NK-92 treated with Interleukin-12 subunit alpha and Interleukin-12 subunit beta, amount 100 ng/mL, for 24 hours (cell line): ENCODE measurements around the gene TLE4.
"Not testable (repeated sequence)": the region's sequence is repeated elsewhere in the genome, so short reads cannot be mapped to it uniquely, and the experiment has no call there.

ENCODE experiments used
- DNase-seq: peaks from one replicate; lab custom pipeline; 2025; lab: John Stamatoyannopoulos, UW

TLE4 gene

DNA sequence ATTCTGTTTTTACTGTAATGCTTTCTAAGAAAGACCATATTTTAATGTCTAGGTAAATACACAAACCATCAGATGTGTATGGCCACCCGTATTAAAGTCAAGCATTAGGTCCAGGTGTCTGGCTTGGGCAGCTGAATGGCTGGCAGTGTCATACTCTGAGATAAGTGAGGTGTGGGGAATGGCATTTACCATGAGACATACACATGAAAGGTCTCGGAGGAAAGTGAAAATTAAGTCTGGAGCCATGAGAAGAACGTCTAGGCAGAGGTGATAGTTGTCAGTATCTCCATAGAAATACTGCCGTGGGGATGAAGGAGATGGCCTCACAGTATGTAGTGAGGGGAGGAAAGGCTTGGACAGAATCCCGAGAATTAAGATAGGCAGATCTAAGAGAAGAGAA is 164.3 kb downstream of the TLE4 start:
- no peak for DNase-seq

- no peak for DNase-seq
Observed at GRCh38 chr9:79741381-79741780, 169.6 kb downstream of the TLE4 start.

- DNase-seq = no peak
Observed at GRCh38 chr9:79742110-79742721, 170.5 kb downstream of the TLE4 start.

GRCh38 chr9:79744521-79744920 is 172.8 kb downstream of the TLE4 start:
- no peak for DNase-seq

GRCh38 chr9:79745752-79746336 is 174.1 kb downstream of the TLE4 start:
- no peak for DNase-seq

GRCh38 chr9:79751895-79752466 is 180.2 kb downstream of the TLE4 start:
- not testable (repeated sequence) for DNase-seq

DNA sequence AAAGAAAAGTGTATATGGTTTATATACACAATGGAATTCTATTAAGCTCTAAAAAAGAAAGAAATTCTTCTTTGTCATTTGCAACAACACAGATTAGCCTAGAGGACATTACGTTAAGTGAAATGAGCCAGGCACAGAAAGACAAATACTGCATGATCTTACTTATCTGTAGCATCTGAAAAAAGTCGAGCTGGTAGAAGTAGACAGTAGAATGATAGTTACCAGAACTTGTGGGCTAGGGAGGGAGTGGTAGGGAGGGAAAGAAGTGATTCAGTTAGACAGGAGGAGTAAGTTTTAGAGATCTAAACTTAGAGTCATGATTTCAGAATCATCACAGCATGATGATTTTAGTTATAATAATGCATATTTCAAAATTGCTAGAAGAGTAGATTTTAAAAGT is 184.6 kb downstream of the TLE4 start:
- DNase-seq = no peak

GRCh38 chr9:79757074-79757473 is 185.3 kb downstream of the TLE4 start:
- no peak for DNase-seq

GRCh38 chr9:79757881-79758669 is 186.3 kb downstream of the TLE4 start:
- no peak for DNase-seq

- no peak for DNase-seq
Observed at GRCh38 chr9:79759460-79759859, 187.7 kb downstream of the TLE4 start.

GRCh38 chr9:79762070-79762469 is 190.3 kb downstream of the TLE4 start:
- no peak for DNase-seq

GRCh38 chr9:79763671-79764285 is 192.0 kb downstream of the TLE4 start:
- no peak for DNase-seq

DNA sequence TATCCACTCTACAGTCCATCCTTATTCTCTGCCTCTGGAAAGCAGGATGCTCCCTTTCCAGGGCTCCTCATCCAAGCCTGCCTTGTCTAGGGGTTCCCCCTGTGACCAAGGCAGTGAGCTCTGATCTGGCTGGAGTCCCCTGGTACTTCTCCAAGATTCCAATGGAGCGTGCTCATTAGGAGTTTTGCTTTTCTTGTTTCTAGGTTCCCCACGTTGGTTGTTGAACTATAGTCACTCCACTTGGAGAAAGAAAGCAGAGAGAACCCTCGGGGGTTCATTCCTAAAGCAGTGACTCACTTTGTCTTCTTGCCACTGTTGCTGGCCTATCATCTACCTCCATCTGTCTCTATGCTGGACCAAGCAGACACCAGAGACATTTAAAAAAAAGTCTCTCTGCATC is 192.6 kb downstream of the TLE4 start:
- DNase-seq = no peak

DNA sequence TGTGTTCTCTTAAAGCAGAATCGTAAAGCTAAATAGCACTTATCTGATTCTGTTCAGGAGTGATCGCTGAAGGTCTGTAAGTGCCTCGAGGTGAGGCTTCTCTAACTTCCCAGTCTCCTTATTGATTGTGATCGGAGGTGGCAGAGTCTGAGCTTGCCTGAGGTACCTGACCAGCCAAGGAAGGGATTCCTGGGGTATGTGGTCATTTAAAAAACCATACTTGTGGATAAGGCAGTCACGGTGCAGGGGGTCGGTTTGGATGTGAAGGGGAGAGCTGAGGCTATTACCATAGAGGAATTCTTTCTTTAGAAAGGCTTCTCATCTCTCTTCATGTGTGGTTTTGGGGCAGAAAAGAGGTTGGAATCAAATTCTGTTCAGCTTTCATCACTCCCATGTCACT is 193.7 kb downstream of the TLE4 start:
- no peak for DNase-seq

DNA sequence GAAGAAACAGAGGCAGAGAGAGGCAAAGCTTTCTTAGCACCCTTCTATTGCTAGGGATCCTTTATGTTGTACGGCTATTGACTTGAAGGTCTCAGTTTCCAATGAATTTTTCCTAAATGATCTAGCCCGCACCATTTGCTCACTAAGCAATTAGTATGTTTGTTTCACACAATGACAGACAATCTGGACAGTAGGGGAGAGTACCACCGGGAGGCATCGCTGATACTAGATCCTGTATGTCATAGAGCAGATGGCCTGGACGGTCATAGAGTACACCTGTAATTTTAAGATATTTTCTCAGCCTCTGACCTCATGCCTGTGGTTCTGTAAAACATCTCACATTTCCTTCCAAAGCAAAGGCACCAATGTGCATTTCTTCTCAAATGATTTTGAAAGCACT is 194.3 kb downstream of the TLE4 start:
- no peak for DNase-seq

GRCh38 chr9:79768194-79768593 is 196.4 kb downstream of the TLE4 start:
- DNase-seq = no peak

- DNase-seq = no peak
Observed at GRCh38 chr9:79769476-79770275, 197.9 kb downstream of the TLE4 start.

GRCh38 chr9:79774356-79774755 is 202.6 kb downstream of the TLE4 start:
- DNase-seq = no peak
